K562 (cell line): Measurements from ENCODE around the gene EID2. TPM values are rescaled to one million over a fixed set of nuclear protein-coding genes. Genes with fewer than 3 reads are reported as not detected.

ENCODE experiments used
- BDP1 ChIP-seq: IDR thresholded peaks from 3 replicates; pipeline ENCODE4 v1.6.1; 2011; ENCODE audit not compliant: insufficient read length, insufficient read depth
- BHLHE40 ChIP-seq: IDR thresholded peaks from 2 replicates; pipeline ENCODE4 v1.6.1; 2011; ENCODE audit warnings: low read length, improper control_type of control experiment
- BRF2 ChIP-seq: IDR thresholded peaks from 3 replicates; pipeline ENCODE4 v1.6.1; 2011; ENCODE audit warnings: borderline replicate concordance, mild to moderate bottlenecking; ENCODE audit not compliant: insufficient read length, insufficient read depth
- DDX20 ChIP-seq: fragments of 450-650 bp; IDR thresholded peaks from 2 replicates; pipeline ENCODE4 v1.6.1; 2016; ENCODE audit warnings: missing genetic modification characterization, low read depth, mild to moderate bottlenecking, missing compliant biosample characterization, moderate library complexity
- E2F1 ChIP-seq: sonication (generic); formaldehyde crosslinking; IDR thresholded peaks from 2 replicates; pipeline ENCODE4 v1.8.1; 2023; ENCODE audit warnings: mild to moderate bottlenecking, missing genetic modification reagents, moderate library complexity
- ETV5 ChIP-seq: sonication (generic); formaldehyde crosslinking; IDR thresholded peaks from 2 replicates; pipeline ENCODE4 v1.4.0; 2020; ENCODE audit warnings: low read depth, mild to moderate bottlenecking, missing genetic modification reagents
- FOXM1 ChIP-seq, 2 experiments: fragments of 450-650 bp in 1 of 2; sonication (generic) in 1 of 2; formaldehyde crosslinking in 1 of 2; IDR thresholded peaks; 2 replicates each; pipeline versions ENCODE4 v1.6.1 to v1.9.0; 2017 to 2022; ENCODE audit warnings: low read depth in 2 of 2, mild to moderate bottlenecking in 2 of 2, missing genetic modification reagents in 1 of 2, moderate library complexity in 1 of 2
- FUS ChIP-seq: fragments of 200-400 bp; formaldehyde crosslinking; optimal IDR thresholded peaks from 2 replicates; pipeline ENCODE3; 2017; ENCODE audit warnings: low read depth, low read length
- GABPB1 ChIP-seq: sonication (generic); formaldehyde crosslinking; IDR thresholded peaks from 2 replicates; pipeline ENCODE4 v1.8.0; 2022; ENCODE audit warnings: mild to moderate bottlenecking, missing genetic modification reagents
- HCFC1 ChIP-seq: IDR thresholded peaks from 2 replicates; pipeline ENCODE4 v1.6.1; 2012; ENCODE audit warnings: low read depth, low read length, improper control_type of control experiment
- HMG20B ChIP-seq: fragments of 250-450 bp; sonication (Bioruptor Pico); IDR thresholded peaks from 2 replicates; pipeline ENCODE4 v1.5.0; 2021; ENCODE audit warnings: mild to moderate bottlenecking
- MCM3 ChIP-seq: fragments of 450-650 bp; IDR thresholded peaks from 2 replicates; pipeline ENCODE4 v1.6.1; 2016
- SPI1 ChIP-seq: IDR thresholded peaks from 2 replicates; pipeline ENCODE4 v1.6.1; 2011; ENCODE audit warnings: low read depth, low read length, control low read depth, borderline replicate concordance
- TGIF2 ChIP-seq: sonication (generic); formaldehyde crosslinking; IDR thresholded peaks from 2 replicates; pipeline ENCODE4 v1.8.1; 2022; ENCODE audit warnings: mild to moderate bottlenecking, missing genetic modification reagents, moderate library complexity
- ZNF644 ChIP-seq: fragments of 200-800 bp; sonication (Bioruptor generic); IDR thresholded peaks from 2 replicates; pipeline ENCODE4 v1.6.1; 2016; ENCODE audit warnings: low read depth, missing genetic modification characterization, missing compliant biosample characterization
- polyA plus RNA-seq, 8 experiments: library from polyadenylated mRNA; depleted of rRNA in 4 of 8; stranded (reverse) in 5 of 8; unstranded in 3 of 8; fragments of >200 nt; fragmentation: Nextera tagmentation in 2 of 8; fragmentation: Illumina TruSeq in 1 of 8; extraction: Ambion mirVana in 2 of 8; extraction: Trizol in 1 of 8; gene quantifications; 2 replicates each; pipeline versions ENCODE4 v1.2.1 to v1.2.3, GENCODE V29; 2011 to 2014; ENCODE audit warnings: inconsistent platforms in 1 of 8, missing spikeins in 1 of 8
- total RNA-seq, 7 experiments: library from RNA; depleted of rRNA in 6 of 7; stranded (reverse); fragments of >200 nt in 6 of 7; fragmentation: Illumina TruSeq in 2 of 7; extraction: Trizol in 2 of 7; gene quantifications; 2 replicates each; pipeline versions ENCODE4 v1.2.1 to v1.2.3, GENCODE V29; 2011 to 2021; ENCODE audit warnings: low replicate concordance in 1 of 7
- TF ChIP-seq, protein P1 (sequence below): fragments of 200-800 bp; sonication (Bioruptor generic); IDR thresholded peaks from 2 replicates; pipeline ENCODE4 v1.6.1; 2017; ENCODE audit warnings: missing genetic modification characterization, missing compliant biosample characterization
- TF ChIP-seq, protein P2 (sequence below): sonication (generic); formaldehyde crosslinking; IDR thresholded peaks from 2 replicates; pipeline ENCODE4 v1.8.0; 2022; ENCODE audit warnings: mild to moderate bottlenecking, missing genetic modification reagents

Gene EID2
- total and polyA plus RNA-seq, 9 of the 15 experiments (the other 6 are each of a cell fraction or from before 2014, with no cell fraction given) = 2.5 to 18.5 (median 11.3) TPM

- no peak for TF ChIP-seq BDP1
- TF ChIP-seq ZNF644 (tag) = peak; percentile 83
- no peak for TF ChIP-seq MCM3
- TF ChIP-seq ETV5 (CRISPR knock-in tag) = peak; percentile 51; the same call in 1 of the 2 replicates
- 0 out of 2 replicates have a peak, but pooled peaks have one; percentile 47 for TF ChIP-seq HCFC1
- TF ChIP-seq, protein P1, sequence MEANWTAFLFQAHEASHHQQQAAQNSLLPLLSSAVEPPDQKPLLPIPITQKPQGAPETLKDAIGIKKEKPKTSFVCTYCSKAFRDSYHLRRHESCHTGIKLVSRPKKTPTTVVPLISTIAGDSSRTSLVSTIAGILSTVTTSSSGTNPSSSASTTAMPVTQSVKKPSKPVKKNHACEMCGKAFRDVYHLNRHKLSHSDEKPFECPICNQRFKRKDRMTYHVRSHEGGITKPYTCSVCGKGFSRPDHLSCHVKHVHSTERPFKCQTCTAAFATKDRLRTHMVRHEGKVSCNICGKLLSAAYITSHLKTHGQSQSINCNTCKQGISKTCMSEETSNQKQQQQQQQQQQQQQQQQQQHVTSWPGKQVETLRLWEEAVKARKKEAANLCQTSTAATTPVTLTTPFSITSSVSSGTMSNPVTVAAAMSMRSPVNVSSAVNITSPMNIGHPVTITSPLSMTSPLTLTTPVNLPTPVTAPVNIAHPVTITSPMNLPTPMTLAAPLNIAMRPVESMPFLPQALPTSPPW = no peak
- TF ChIP-seq FUS = peak; percentile 88
- TF ChIP-seq TGIF2 (CRISPR knock-in tag) = peak; percentile 97
- peak; percentile 77 for TF ChIP-seq GABPB1
- peak; percentile 99 for TF ChIP-seq E2F1
- TF ChIP-seq, protein P2, sequence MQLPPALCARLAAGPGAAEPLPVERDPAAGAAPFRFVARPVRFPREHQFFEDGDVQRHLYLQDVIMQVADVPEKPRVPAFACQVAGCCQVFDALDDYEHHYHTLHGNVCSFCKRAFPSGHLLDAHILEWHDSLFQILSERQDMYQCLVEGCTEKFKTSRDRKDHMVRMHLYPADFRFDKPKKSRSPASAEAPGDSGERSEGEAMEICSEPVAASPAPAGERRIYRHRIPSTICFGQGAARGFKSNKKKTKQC (CRISPR knock-in tag) = peak; percentile 99
- TF ChIP-seq BRF2 = no peak
- peak; percentile 82 for TF ChIP-seq BHLHE40
- no peak for TF ChIP-seq DDX20 (tag)
- TF ChIP-seq FOXM1 (IDR thresholded peaks at IDR 0.05; ENCODE audit: low read depth) = no peak
- peak; percentile 98 for TF ChIP-seq FOXM1 (CRISPR knock-in tag; IDR thresholded peaks at IDR 0.05; ENCODE audit: low read depth)
- TF ChIP-seq SPI1 = no peak
- TF ChIP-seq HMG20B (CRISPR knock-in tag) = no peak
Measured at GRCh38 chr19:39502640-39503417, 37.1 kb downstream of the EID2 start (continued).
